SU-DHL-6 (cell line): ENCODE results near the gene GUSB.

Experiments used
- H2AFZ ChIP-seq: fragments of 200-600 bp; sonication (generic); 2 replicates; pipeline ENCODE4 v1.6.1; 2014; ENCODE audit warnings: low read depth, mild to moderate bottlenecking, moderate library complexity, mixed read lengths, antibody characterized with exemption, low read length; ENCODE audit not compliant: severe bottlenecking
- H3F3A ChIP-seq: fragments of 200-600 bp; shearing (Covaris generic); 2 replicates; pipeline ENCODE4 v1.6.0; 2016; ENCODE audit warnings: antibody characterized with exemption, mild to moderate bottlenecking; ENCODE audit not compliant: insufficient read depth
- H3K27ac ChIP-seq: fragments of 200-600 bp; sonication (generic); 2 replicates; pipeline ENCODE4 v1.5.1; 2016; ENCODE audit warnings: low read depth, mild to moderate bottlenecking, low read length, moderate library complexity, mixed read lengths
- H3K27me3 ChIP-seq: fragments of 200-600 bp; sonication (generic), shearing (Covaris generic); 2 replicates; pipeline ENCODE4 v1.6.0; 2014; ENCODE audit warnings: mild to moderate bottlenecking, low read length
- H3K36me3 ChIP-seq: fragments of 200-600 bp; sonication (generic); 2 replicates; pipeline ENCODE4 v1.6.1; 2014; ENCODE audit warnings: mild to moderate bottlenecking, low read length, mixed read lengths
- H3K4me2 ChIP-seq: fragments of 300-600, 200-600 bp; shearing (Covaris generic), sonication (generic); 2 replicates; pipeline ENCODE4 v1.6.0; 2014; ENCODE audit warnings: low read length, low read depth, mild to moderate bottlenecking; ENCODE audit not compliant: poor library complexity, severe bottlenecking
- H3K4me3 ChIP-seq: fragments of 200-600 bp; sonication (generic); 2 replicates; pipeline ENCODE4 v1.5.1; 2014; ENCODE audit warnings: antibody characterized with exemption, low read length, mild to moderate bottlenecking, mixed read lengths; ENCODE audit not compliant: insufficient read depth, poor library complexity, severe bottlenecking
- H3K79me2 ChIP-seq: fragments of 200-600 bp; sonication (generic); 2 replicates; pipeline ENCODE4 v1.6.1; 2014; ENCODE audit warnings: mild to moderate bottlenecking, low read length, moderate library complexity; ENCODE audit not compliant: insufficient read depth
- H3K9ac ChIP-seq: fragments of 200-600 bp; sonication (generic); 2 replicates; pipeline ENCODE4 v1.7.0; 2014; ENCODE audit warnings: mild to moderate bottlenecking, low read length
- H3K9me2 ChIP-seq: fragments of 200-600 bp; sonication (generic); replicated peaks from 2 replicates; pipeline ENCODE4 v1.6.1; 2014; ENCODE audit warnings: low read length; ENCODE audit not compliant: insufficient read depth
- H3K9me3 ChIP-seq: fragments of 200-600 bp; sonication (generic); 2 replicates; pipeline ENCODE4 v1.6.1; 2014; ENCODE audit warnings: low read length, mixed read lengths; ENCODE audit not compliant: insufficient read depth
- H4K20me1 ChIP-seq: fragments of 200-600 bp; sonication (generic); 2 replicates; pipeline ENCODE4 v1.6.1; 2014; ENCODE audit warnings: low read depth, mild to moderate bottlenecking, antibody characterized with exemption, low read length, moderate library complexity, mixed read lengths
- CTCF ChIP-seq: fragments of 200-600 bp; sonication (generic); IDR thresholded peaks from one replicate; pipeline ENCODE4 v1.5.1; 2017; ENCODE audit warnings: antibody characterized with exemption, mild to moderate bottlenecking, low read length, moderate library complexity; ENCODE audit not compliant: insufficient read depth, poor library complexity, severe bottlenecking
- EZH2phosphoT487 ChIP-seq: fragments of 200-600 bp; sonication (generic), shearing (Covaris generic); conservative IDR thresholded peaks from 2 replicates; pipeline ENCODE4 v1.6.1; 2018; ENCODE audit warnings: mild to moderate bottlenecking, antibody characterized with exemption, low read length, moderate library complexity, mixed read lengths

The GUSB gene

GRCh38 chr7:65912237-65912636 lies 69.8 kb downstream of the GUSB start:
- Histone ChIP-seq H3F3A (0 out of 2 replicates have a peak, but pooled peaks cover 14% of the 10 kb centered on the region), H3K27ac (no peak overlapping the region), H2AFZ (no peak overlapping the region), H3K9ac (no peak overlapping the region), H3K4me2 (no peak overlapping the region), H3K27me3 (no peaks in the 10 kb centered on the region), H3K79me2 (peaks cover 62% of the 10 kb centered on the region), H3K9me2 (no peaks in the 10 kb centered on the region), H3K36me3 (no peaks in the 10 kb centered on the region), H3K4me3 (no peak overlapping the region), H3K9me3 (no peaks in the 10 kb centered on the region), H4K20me1 (no peaks in the 10 kb centered on the region; the same call in 1 of the 2 replicates)
- TF ChIP-seq EZH2phosphoT487 (no peak), CTCF (no peak)
